ENCODE results near the gene NEDD9.
A peak's percentile ranks its signal among the peaks of the same experiment; 100 is the strongest.

Gene NEDD9

DNA sequence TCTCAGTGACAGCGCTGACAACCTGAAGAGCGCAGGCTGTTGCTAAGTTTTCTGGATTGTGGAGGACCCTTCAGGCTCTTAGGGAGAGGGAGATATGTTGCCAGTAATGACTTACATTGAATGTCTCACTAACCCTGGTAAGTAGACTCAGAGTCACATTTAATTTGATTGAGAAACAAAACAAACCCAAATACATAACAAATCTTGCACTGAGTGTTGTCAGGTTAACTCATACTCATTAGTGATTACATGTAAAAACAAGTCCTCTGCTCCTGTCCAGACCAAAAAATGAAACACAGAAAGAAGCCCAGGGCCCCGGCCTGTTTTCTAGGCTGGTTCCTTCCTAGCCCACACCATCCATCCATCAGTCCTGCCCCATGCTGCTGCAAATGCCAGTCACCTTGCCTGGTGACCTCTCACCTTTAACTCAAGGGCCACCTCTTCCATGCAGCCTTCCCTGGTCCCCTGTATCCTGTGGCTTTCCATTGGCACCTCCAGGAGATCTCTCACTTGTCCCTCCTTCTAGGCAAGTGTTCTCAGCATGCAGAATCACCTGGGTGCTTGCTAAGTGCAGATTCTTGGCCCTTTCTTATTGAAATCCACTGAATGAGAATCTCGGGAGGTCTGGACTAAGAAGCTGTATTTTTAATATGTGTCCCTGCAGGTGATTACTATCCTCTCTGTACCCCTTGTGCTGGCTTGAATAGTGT lies 86.2 kb downstream of the NEDD9 start:
- no peak for DNase-seq

DNA sequence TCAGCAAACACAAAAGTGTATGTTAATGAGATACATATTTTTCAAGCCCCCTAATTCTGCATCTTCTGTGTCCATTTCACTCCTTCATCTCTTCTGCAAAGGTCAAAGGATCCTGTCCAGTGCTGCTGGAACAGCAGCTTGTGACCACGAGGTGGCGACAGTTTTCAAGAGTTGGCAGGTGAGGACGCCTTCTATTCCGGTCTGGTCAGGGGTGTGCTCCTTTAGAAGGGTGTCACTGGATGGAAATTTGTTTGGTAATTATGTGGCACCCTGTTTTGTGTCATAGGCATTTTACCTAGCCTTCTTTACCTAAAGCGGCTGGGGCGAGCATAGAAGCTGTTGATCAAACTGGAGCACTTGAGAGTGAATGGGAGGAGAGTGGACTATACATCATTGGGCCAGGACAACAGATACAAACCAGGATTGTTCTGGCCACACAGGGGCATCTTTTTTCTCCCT lies 88.0 kb downstream of the NEDD9 start:
- DNase-seq: peak in 50 of 56 donors; percentile 8 to 84 (median 50)

DNA sequence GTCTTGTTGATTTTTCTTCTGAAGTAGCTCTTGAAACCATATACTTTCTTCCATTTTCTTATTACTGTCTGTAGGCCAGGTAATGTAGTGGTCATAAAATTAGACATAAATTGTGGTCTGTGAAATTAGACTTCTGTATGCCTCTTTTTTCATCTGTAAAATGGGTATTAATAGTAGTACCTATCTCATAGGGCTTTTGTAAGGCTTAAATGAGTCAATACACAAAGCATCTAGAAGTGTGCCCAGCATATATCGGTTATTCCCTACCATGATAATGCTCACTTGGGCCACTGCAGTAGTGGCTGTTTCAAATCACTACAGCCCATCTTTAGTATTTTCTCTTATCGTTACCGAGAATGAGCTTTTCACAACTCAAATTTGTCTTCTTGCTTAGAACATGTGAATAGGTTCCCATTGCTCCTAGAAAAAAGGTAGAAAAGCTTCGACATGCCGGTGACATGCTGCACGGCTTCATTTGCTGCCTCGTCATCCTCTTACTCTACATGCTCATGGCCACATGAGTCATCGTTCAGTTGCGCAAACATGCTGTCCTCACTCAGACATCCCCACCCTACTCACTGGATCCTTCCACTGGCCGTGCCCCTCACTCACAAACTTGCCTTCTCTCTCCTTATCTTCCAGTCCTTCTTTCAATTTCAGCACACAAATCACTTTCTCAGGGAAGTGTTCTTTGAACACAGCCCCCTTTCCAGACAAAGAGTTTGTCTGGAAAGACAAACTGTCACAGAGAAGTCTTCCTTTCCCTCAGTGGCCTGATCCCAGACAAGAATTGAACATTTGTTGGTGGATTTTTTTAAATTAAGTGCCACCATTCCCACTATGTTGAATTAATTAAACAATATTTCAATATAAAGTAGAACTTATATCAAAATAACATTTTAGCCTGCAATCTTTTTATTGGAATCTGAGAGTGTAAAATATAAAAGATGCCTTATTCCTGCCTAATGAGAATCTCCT lies 88.8 kb downstream of the NEDD9 start:
- no peak for DNase-seq

DNA sequence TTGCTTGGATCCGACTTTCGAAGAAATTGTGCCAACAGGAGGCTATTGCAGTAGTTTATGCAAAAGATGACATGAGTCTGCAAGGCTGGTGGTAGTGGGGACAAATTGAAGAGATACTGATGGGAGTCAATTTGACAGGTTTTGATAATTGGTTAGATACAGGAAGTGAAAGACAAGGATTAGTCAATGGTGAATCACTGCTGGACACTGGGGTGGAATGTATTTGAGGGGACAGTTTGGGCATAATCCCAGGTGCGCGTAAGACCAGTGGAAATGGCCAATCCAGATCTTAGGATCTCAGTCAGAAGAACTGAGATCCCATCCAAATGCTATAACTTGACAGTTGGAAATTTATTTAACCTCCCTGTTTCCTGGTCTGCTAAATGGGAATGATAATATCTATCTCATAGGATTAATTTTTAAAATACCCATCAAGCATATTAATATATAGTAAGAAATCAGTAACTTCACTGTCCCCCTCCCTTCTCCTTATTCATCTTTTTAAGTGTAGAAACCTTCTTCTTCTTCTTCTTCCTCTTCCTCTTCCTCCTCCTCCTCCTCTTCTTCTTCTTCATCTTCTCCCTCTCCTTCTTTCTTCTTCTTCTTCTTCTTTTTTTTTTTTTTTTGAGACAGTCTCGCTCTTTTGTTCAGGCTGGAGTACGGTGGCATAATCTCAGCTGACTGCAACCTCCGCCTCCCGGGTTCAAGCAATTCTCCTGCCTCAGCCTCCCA lies 90.0 kb downstream of the NEDD9 start:
- no peak for DNase-seq

DNA sequence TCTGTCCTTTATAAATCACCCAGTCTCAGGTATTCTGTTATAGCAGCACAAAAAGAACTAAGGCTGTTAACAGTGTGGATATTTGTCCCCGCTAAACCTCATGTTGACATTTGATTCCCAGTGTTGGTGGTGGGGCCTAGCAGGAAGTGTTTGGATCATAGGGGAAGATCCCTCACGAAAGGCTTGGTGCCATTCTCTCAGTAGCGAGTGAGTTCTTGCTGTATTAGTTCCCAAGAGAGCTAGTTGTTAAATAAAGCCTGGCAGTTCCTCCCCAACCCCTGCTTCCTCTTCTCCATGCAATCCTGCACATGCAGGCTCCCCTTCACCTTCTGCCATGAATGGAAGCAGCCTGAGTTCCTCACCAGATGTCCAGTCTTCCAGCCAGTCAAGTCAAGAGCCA lies 91.2 kb downstream of the NEDD9 start:
- no peak for DNase-seq

DNA sequence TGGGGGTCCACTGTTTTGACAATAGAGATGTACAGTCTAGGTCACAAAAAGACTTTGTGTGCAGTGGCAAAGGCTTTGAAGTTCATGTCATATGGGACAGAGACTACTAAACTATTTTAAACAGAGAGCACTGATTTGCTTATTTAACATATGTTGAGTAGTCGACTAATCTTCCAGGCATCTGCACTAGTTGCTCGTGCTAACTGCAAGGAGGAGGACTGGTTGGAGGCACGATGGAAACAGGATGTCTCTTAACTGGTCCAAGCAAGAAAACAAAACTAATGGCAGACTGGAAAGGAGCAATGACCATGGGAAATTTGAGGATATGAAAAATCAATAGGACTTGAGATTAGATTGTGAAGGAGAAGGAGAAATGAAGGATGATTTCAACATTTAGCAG lies 92.4 kb downstream of the NEDD9 start:
- no peak for DNase-seq

DNA sequence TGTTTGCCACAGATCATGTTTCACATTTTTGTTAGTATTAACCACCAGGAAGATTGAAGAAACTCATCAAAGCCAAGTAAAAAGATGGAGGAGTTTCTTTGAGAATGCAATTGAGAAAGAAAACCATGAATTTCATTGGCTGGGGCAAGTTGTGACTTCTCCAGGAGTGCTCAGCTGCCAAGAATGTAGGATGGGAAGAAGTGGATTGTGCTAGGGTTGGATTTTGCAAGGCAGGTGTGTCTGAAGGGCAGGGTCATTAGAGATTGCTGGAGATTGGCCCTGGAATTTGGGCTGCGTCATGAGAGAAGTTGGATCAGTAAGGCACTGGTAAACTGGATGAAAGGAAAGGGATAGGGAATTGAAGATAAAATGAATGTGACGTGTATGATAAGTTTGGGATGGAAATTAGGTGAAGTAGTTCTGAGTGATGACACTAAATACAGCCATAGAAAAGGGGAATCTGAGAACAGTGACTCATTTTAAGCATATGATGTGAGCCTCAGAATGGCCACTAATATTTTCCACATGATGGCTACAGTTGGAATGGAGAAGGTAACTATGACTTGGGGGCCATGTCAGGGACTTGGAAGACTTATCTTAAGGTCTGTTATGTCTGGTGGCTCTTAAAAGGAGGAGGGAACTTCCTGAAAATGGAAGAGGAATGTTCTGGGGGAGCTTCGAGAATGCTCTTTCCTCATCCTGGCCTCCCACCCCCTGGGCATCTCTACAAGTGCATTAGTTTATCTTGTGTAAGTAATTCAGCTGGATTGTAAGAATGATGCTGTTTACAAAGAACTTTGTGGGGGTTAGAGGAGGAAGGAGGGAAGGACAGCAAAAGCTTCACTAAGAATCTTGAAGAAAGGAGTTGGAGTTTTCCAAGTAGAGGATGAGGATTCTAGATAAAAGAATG lies 93.2 kb downstream of the NEDD9 start:
- DNase-seq: no peak

DNA sequence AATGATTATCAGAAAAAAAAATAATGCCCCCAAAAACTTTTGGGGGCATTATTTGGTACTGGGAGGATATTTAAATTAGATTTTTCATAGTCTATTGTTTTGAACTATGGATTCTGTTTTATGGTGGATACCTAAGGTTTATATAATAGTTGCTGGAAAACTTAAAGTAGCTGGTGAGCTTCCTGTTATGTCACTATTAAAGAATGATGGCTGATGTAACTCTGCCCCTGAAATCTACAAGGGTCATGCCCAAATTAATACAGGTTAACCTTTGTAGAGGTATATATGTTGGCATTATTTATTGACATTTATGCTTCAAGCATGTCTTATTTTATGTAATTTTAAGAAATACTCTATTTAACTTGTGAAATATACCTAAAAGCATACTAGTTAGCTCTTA lies 95.7 kb downstream of the NEDD9 start:
- DNase-seq: no peak

All from amygdala (tissue), 56 donors.